Neural cell (in vitro differentiated cells): Measurements from ENCODE around the gene PECR. TPM values are rescaled to one million over a fixed set of nuclear protein-coding genes. Genes with fewer than 3 reads are reported as not detected.

Source experiments
- H2AFZ ChIP-seq: fragments of 200-600, 300-800 bp; sonication (generic), shearing (Covaris generic); 2 replicates; pipeline ENCODE4 v1.6.0; 2014; ENCODE audit warnings: low read depth, mild to moderate bottlenecking, antibody characterized with exemption, low read length, moderate library complexity
- H3F3A ChIP-seq: fragments of 200-600 bp; shearing (Covaris generic); 2 replicates; pipeline ENCODE4 v1.6.1; 2016; ENCODE audit warnings: mild to moderate bottlenecking, moderate library complexity, mixed read lengths, antibody characterized with exemption, low read length; ENCODE audit not compliant: insufficient read depth, poor library complexity, severe bottlenecking
- H3K27ac ChIP-seq: fragments of 200-600, 300-800 bp; sonication (generic), shearing (Covaris generic); 2 replicates; pipeline ENCODE4 v1.5.1; 2014; ENCODE audit warnings: mild to moderate bottlenecking, low read length, moderate library complexity
- H3K27me3 ChIP-seq: fragments of 300-800, 200-600 bp; sonication (generic), shearing (Covaris generic); 2 replicates; pipeline ENCODE4 v1.6.0; 2014; ENCODE audit warnings: mild to moderate bottlenecking, low read depth, low read length, moderate library complexity; ENCODE audit not compliant: insufficient read depth
- H3K36me3 ChIP-seq: fragments of 300-800, 200-600 bp; sonication (generic), shearing (Covaris generic); 2 replicates; pipeline ENCODE4 v1.5.1; 2014; ENCODE audit warnings: mild to moderate bottlenecking, antibody characterized with exemption, low read length, moderate library complexity; ENCODE audit not compliant: insufficient read depth
- H3K4me2 ChIP-seq: fragments of 300-800, 200-600 bp; sonication (generic), shearing (Covaris generic); 2 replicates; pipeline ENCODE4 v1.6.0; 2014; ENCODE audit warnings: mild to moderate bottlenecking, low read length
- H3K4me3 ChIP-seq: fragments of 300-800, 200-600 bp; sonication (generic), shearing (Covaris generic); 2 replicates; pipeline ENCODE4 v1.5.1; 2014; ENCODE audit warnings: mild to moderate bottlenecking, low read length, moderate library complexity
- H3K79me2 ChIP-seq: fragments of 200-600 bp; shearing (Covaris generic); replicated peaks from 2 replicates; pipeline ENCODE4 v1.6.0; 2014; ENCODE audit warnings: mild to moderate bottlenecking, low read length, moderate library complexity; ENCODE audit not compliant: insufficient read depth
- H3K9ac ChIP-seq: fragments of 300-800, 200-600 bp; sonication (generic), shearing (Covaris generic); 2 replicates; pipeline ENCODE4 v1.6.1; 2016; ENCODE audit warnings: mild to moderate bottlenecking, low read length, mixed read lengths
- H3K9me2 ChIP-seq: fragments of 200-600 bp; shearing (Covaris generic); 2 replicates; pipeline ENCODE4 v1.6.1; 2016; ENCODE audit warnings: mild to moderate bottlenecking, low read length, mixed read lengths; ENCODE audit not compliant: insufficient read depth
- H3K9me3 ChIP-seq: fragments of 200-600, 300-800 bp; sonication (generic), shearing (Covaris generic); 2 replicates; pipeline ENCODE4 v1.6.1; 2016; ENCODE audit warnings: mild to moderate bottlenecking, mixed run types, low read length, moderate library complexity, mixed read lengths
- H4K20me1 ChIP-seq: fragments of 200-600 bp; shearing (Covaris generic); 2 replicates; pipeline ENCODE4 v1.6.1; 2016; ENCODE audit warnings: mild to moderate bottlenecking, mixed run types; ENCODE audit not compliant: insufficient read depth
- EP300 ChIP-seq: fragments of 450-650 bp; conservative IDR thresholded peaks from 2 replicates; pipeline ENCODE4 v1.6.1; 2014; ENCODE audit warnings: antibody characterized with exemption, mild to moderate bottlenecking, moderate library complexity; ENCODE audit not compliant: poor library complexity, severe bottlenecking
- EZH2 ChIP-seq: fragments of 200-600, 300-800 bp; shearing (Covaris generic), sonication (generic); IDR thresholded peaks from 2 replicates; pipeline ENCODE4 v1.6.1; 2014; ENCODE audit warnings: antibody characterized with exemption, low read length, borderline replicate concordance, mild to moderate bottlenecking; ENCODE audit not compliant: insufficient read depth, poor library complexity, severe bottlenecking
- MXI1 ChIP-seq: fragments of 450-650 bp; conservative IDR thresholded peaks from 2 replicates; pipeline ENCODE4 v1.6.1; 2014; ENCODE audit warnings: antibody characterized with exemption, mild to moderate bottlenecking; ENCODE audit not compliant: poor library complexity, severe bottlenecking
- POLR2AphosphoS5 ChIP-seq: IDR thresholded peaks from 2 replicates; pipeline ENCODE4 v1.6.1; 2012
- RAD21 ChIP-seq: fragments of 450-650 bp; conservative IDR thresholded peaks from 2 replicates; pipeline ENCODE4 v1.6.1; 2014; ENCODE audit warnings: antibody characterized with exemption, mild to moderate bottlenecking, moderate library complexity
- SMC3 ChIP-seq: fragments of 450-650 bp; conservative IDR thresholded peaks from 2 replicates; pipeline ENCODE4 v1.6.1; 2014; ENCODE audit warnings: antibody characterized with exemption, mild to moderate bottlenecking, moderate library complexity; ENCODE audit not compliant: poor library complexity
- TAF1 ChIP-seq: IDR thresholded peaks from 2 replicates; pipeline ENCODE4 v1.6.1; 2012; ENCODE audit warnings: low read depth
- polyA plus RNA-seq: library from polyadenylated mRNA; depleted of rRNA; stranded (reverse); fragments of >200 nt; gene quantifications from 2 replicates; pipeline ENCODE4 v1.2.3, GENCODE V29; 2014
- TF ChIP-seq, protein P1 (sequence below): fragments of 450-650 bp; IDR thresholded peaks from 2 replicates; pipeline ENCODE4 v1.5.1; 2014; ENCODE audit warnings: antibody characterized with exemption, mild to moderate bottlenecking, moderate library complexity; ENCODE audit not compliant: poor library complexity, severe bottlenecking
- TF ChIP-seq, protein P2 (sequence below): IDR thresholded peaks from 2 replicates; pipeline ENCODE4 v1.6.1; 2012; ENCODE audit warnings: borderline replicate concordance

The PECR gene
- polyA plus RNA-seq, 1 donor from 2014 or later, result 22.1 TPM

DNA sequence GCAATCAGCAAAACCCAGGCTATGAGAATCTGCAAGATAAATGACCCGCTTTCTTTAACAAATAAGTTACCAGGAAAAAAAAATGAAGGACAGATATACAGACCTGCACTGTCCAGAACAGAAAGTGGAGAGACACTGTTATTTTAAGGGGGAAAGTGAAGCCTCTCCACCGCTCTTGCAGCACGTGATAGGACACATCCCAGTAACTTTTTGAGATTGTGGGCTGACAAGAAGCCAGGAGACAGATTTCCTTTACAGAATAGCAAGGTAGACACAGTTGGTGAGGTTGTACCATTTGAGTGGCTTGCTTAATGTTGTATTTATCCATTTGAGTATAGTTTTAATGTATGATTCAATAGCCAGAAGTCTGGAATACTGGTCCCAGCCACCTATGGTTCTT lies 13.1 kb upstream of the PECR start:
- Histone ChIP-seq H3K27ac (no peak overlapping the region), H4K20me1 (no peaks in the 10 kb centered on the region), H3K9me2 (no peaks in the 10 kb centered on the region), H3K9me3 (no peaks in the 10 kb centered on the region), H3K4me2 (no peak overlapping the region), H3F3A (no peaks in the 10 kb centered on the region), H3K27me3 (no peaks in the 10 kb centered on the region), H3K36me3 (peaks cover 5% of the 10 kb centered on the region), H2AFZ (no peak overlapping the region), H3K9ac (no peak overlapping the region), H3K79me2 (peaks cover 9% of the 10 kb centered on the region), H3K4me3 (no peak overlapping the region)
- no peak for TF ChIP-seq MXI1
- TF ChIP-seq POLR2AphosphoS5, result no peak
- no peak for TF ChIP-seq SMC3
- no peak for TF ChIP-seq TAF1
- TF ChIP-seq EZH2, result no peak
- TF ChIP-seq, protein P1, sequence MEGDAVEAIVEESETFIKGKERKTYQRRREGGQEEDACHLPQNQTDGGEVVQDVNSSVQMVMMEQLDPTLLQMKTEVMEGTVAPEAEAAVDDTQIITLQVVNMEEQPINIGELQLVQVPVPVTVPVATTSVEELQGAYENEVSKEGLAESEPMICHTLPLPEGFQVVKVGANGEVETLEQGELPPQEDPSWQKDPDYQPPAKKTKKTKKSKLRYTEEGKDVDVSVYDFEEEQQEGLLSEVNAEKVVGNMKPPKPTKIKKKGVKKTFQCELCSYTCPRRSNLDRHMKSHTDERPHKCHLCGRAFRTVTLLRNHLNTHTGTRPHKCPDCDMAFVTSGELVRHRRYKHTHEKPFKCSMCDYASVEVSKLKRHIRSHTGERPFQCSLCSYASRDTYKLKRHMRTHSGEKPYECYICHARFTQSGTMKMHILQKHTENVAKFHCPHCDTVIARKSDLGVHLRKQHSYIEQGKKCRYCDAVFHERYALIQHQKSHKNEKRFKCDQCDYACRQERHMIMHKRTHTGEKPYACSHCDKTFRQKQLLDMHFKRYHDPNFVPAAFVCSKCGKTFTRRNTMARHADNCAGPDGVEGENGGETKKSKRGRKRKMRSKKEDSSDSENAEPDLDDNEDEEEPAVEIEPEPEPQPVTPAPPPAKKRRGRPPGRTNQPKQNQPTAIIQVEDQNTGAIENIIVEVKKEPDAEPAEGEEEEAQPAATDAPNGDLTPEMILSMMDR, result no peak
- TF ChIP-seq EP300, result no peak
- TF ChIP-seq RAD21, result no peak
- TF ChIP-seq, protein P2, sequence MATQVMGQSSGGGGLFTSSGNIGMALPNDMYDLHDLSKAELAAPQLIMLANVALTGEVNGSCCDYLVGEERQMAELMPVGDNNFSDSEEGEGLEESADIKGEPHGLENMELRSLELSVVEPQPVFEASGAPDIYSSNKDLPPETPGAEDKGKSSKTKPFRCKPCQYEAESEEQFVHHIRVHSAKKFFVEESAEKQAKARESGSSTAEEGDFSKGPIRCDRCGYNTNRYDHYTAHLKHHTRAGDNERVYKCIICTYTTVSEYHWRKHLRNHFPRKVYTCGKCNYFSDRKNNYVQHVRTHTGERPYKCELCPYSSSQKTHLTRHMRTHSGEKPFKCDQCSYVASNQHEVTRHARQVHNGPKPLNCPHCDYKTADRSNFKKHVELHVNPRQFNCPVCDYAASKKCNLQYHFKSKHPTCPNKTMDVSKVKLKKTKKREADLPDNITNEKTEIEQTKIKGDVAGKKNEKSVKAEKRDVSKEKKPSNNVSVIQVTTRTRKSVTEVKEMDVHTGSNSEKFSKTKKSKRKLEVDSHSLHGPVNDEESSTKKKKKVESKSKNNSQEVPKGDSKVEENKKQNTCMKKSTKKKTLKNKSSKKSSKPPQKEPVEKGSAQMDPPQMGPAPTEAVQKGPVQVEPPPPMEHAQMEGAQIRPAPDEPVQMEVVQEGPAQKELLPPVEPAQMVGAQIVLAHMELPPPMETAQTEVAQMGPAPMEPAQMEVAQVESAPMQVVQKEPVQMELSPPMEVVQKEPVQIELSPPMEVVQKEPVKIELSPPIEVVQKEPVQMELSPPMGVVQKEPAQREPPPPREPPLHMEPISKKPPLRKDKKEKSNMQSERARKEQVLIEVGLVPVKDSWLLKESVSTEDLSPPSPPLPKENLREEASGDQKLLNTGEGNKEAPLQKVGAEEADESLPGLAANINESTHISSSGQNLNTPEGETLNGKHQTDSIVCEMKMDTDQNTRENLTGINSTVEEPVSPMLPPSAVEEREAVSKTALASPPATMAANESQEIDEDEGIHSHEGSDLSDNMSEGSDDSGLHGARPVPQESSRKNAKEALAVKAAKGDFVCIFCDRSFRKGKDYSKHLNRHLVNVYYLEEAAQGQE, result no peak

DNA sequence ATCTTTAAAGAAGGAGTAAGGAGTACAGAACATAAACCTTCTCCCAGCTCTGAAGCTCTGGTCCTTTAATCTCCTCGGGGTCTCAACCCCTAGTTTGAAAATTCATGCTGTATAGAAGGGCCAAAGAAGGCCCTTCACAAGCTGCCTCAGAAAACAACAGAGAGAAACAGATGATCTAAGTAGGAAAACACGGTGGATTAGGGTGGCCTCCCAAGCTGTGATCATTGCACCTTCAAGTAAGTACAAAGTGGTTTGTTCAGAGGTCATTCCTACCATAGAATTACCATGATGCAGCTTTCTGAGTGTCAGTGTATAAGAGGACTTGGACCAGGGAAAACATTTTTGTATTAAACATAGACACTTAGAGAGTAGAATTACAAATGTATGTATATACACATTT lies 11.0 kb upstream of the PECR start:
- H3K9me2 ChIP-seq, result no peaks in the 10 kb centered on the region
- no peaks in the 10 kb centered on the region for H4K20me1 ChIP-seq
- H3F3A ChIP-seq, result no peaks in the 10 kb centered on the region
- no peak overlapping the region for H3K9ac ChIP-seq
- H3K36me3 ChIP-seq, result no peaks in the 10 kb centered on the region
- TF ChIP-seq, protein P2, result no peak
- no peak for TF ChIP-seq POLR2AphosphoS5
- TF ChIP-seq, protein P1, result no peak
- TF ChIP-seq SMC3, result no peak
- H3K27me3 ChIP-seq, result no peaks in the 10 kb centered on the region
- no peak overlapping the region for H2AFZ ChIP-seq
- no peak overlapping the region for H3K4me2 ChIP-seq
- peaks cover 11% of the 10 kb centered on the region for H3K79me2 ChIP-seq
- no peak overlapping the region for H3K4me3 ChIP-seq
- no peaks in the 10 kb centered on the region for H3K9me3 ChIP-seq
- no peak overlapping the region for H3K27ac ChIP-seq
